ENCODE results near the gene KRTAP5-4. TPM values are rescaled to one million over a fixed set of nuclear protein-coding genes. Genes with fewer than 3 reads are reported as not detected.

KRTAP5-4 gene
- total and polyA plus RNA-seq, 2 donors (not counting 1 experiment from before 2014, with no cell fraction given), result not detected

- Histone ChIP-seq H3K4me3 (replicated peaks in 1 of 4; ENCODE audit: control extremely low read depth in 1 of 4, insufficient read depth in 1 of 4, low read depth in 3 of 4, low read length in 4 of 4) (no peak overlapping the region), H3K4me1 (ENCODE audit: control insufficient read depth, extremely low read depth, insufficient read depth, low read length) (no peaks in the 10 kb centered on the region), H3K9ac (ENCODE audit: insufficient read depth, low read length) (no peak overlapping the region), H4K20me1 (ENCODE audit: control insufficient read depth, extremely low read depth, insufficient read depth, low read length) (no peaks in the 10 kb centered on the region), H3K27me3 (ENCODE audit: control insufficient read depth, insufficient read depth, low read length) (peaks cover 4% of the 10 kb centered on the region), H3K4me2 (ENCODE audit: extremely low read depth, insufficient read depth, low read length) (no peak overlapping the region), H3K79me2 (ENCODE audit: control insufficient read depth, insufficient read depth, low read length) (no peaks in the 10 kb centered on the region), H3K9me3 (ENCODE audit: control insufficient read depth, insufficient read depth, low read depth, low read length) (no peaks in the 10 kb centered on the region), H3K36me3 (ENCODE audit: control insufficient read depth, insufficient read depth, low read length) (no peaks in the 10 kb centered on the region), H3K27ac (ENCODE audit: insufficient read depth, low read length) (no peak overlapping the region), H2AFZ (ENCODE audit: low read length) (no peak overlapping the region)
- no peak for TF ChIP-seq EZH2 (IDR thresholded peaks at IDR 0.05; ENCODE audit: low read length, missing control alignments)
- TF ChIP-seq CTCF (conservative IDR thresholded peaks at IDR 0.05 in 1 of 2, IDR thresholded peaks at IDR 0.05 in 1 of 2; ENCODE audit: low read depth in 1 of 2, low read length in 2 of 2), result no peak
- no peak for DNase-seq (ENCODE audit: low read depth in 2 of 2)
Measured at GRCh38 chr11:1656061-1656441, 34.1 kb upstream of the KRTAP5-4 start.

GRCh38 chr11:1655168-1656060, 33.5 kb upstream of the KRTAP5-4 start:
- Histone ChIP-seq H2AFZ (ENCODE audit: low read length) (no peak overlapping the region), H3K4me2 (ENCODE audit: extremely low read depth, insufficient read depth, low read length) (no peak overlapping the region), H3K9ac (ENCODE audit: insufficient read depth, low read length) (no peak overlapping the region), H3K4me3 (replicated peaks in 1 of 4; ENCODE audit: control extremely low read depth in 1 of 4, insufficient read depth in 1 of 4, low read depth in 3 of 4, low read length in 4 of 4) (no peak overlapping the region), H3K27ac (ENCODE audit: insufficient read depth, low read length) (no peak overlapping the region), H3K4me1 (ENCODE audit: control insufficient read depth, extremely low read depth, insufficient read depth, low read length) (no peaks in the 10 kb centered on the region), H3K27me3 (ENCODE audit: control insufficient read depth, insufficient read depth, low read length) (peaks cover 4% of the 10 kb centered on the region), H3K79me2 (ENCODE audit: control insufficient read depth, insufficient read depth, low read length) (no peaks in the 10 kb centered on the region), H4K20me1 (ENCODE audit: control insufficient read depth, extremely low read depth, insufficient read depth, low read length) (no peaks in the 10 kb centered on the region), H3K36me3 (ENCODE audit: control insufficient read depth, insufficient read depth, low read length) (no peaks in the 10 kb centered on the region), H3K9me3 (ENCODE audit: control insufficient read depth, insufficient read depth, low read depth, low read length) (no peaks in the 10 kb centered on the region)
- no peak for DNase-seq (ENCODE audit: low read depth in 2 of 2)
- TF ChIP-seq EZH2 (IDR thresholded peaks at IDR 0.05; ENCODE audit: low read length, missing control alignments) (no peak), CTCF (conservative IDR thresholded peaks at IDR 0.05 in 1 of 2, IDR thresholded peaks at IDR 0.05 in 1 of 2; ENCODE audit: low read depth in 1 of 2, low read length in 2 of 2) (no peak)

GRCh38 chr11:1654388-1655167, 32.6 kb upstream of the KRTAP5-4 start:
- Histone ChIP-seq H4K20me1 (ENCODE audit: control insufficient read depth, extremely low read depth, insufficient read depth, low read length) (no peaks in the 10 kb centered on the region), H3K4me2 (ENCODE audit: extremely low read depth, insufficient read depth, low read length) (no peak overlapping the region), H3K9me3 (ENCODE audit: control insufficient read depth, insufficient read depth, low read depth, low read length) (no peaks in the 10 kb centered on the region), H3K27me3 (ENCODE audit: control insufficient read depth, insufficient read depth, low read length) (peaks cover 4% of the 10 kb centered on the region), H3K36me3 (ENCODE audit: control insufficient read depth, insufficient read depth, low read length) (no peaks in the 10 kb centered on the region), H2AFZ (ENCODE audit: low read length) (no peak overlapping the region), H3K4me1 (ENCODE audit: control insufficient read depth, extremely low read depth, insufficient read depth, low read length) (no peaks in the 10 kb centered on the region), H3K4me3 (replicated peaks in 1 of 4; ENCODE audit: control extremely low read depth in 1 of 4, insufficient read depth in 1 of 4, low read depth in 3 of 4, low read length in 4 of 4) (no peak overlapping the region), H3K9ac (ENCODE audit: insufficient read depth, low read length) (no peak overlapping the region), H3K79me2 (ENCODE audit: control insufficient read depth, insufficient read depth, low read length) (no peaks in the 10 kb centered on the region), H3K27ac (ENCODE audit: insufficient read depth, low read length) (no peak overlapping the region)
- no peak for DNase-seq (ENCODE audit: low read depth in 2 of 2)
- TF ChIP-seq CTCF (conservative IDR thresholded peaks at IDR 0.05 in 1 of 2, IDR thresholded peaks at IDR 0.05 in 1 of 2; ENCODE audit: low read depth in 1 of 2, low read length in 2 of 2) (no peak), EZH2 (IDR thresholded peaks at IDR 0.05; ENCODE audit: low read length, missing control alignments) (no peak)
